OCI-LY1 (cell line): Measurements from ENCODE around the gene ANKRD53.
A peak's percentile ranks its signal among the peaks of the same experiment; 100 is the strongest.
"Not testable (repeated sequence)": the region's sequence is repeated elsewhere in the genome, so short reads cannot be mapped to it uniquely, and the experiment has no call there.

Experiments used
- H2AFZ ChIP-seq: fragments of 200-600 bp; sonication (generic), shearing (Covaris generic); 2 replicates; pipeline ENCODE4 v1.6.0; 2014; ENCODE audit warnings: antibody characterized with exemption, mild to moderate bottlenecking, low read length
- H3F3A ChIP-seq: fragments of 200-600 bp; sonication (generic), shearing (Covaris generic); 2 replicates; pipeline ENCODE4 v1.6.0; 2014; ENCODE audit warnings: mild to moderate bottlenecking, antibody characterized with exemption, low read length, moderate library complexity; ENCODE audit not compliant: insufficient read depth
- H3K27ac ChIP-seq: fragments of 200-600 bp; sonication (generic); 2 replicates; pipeline ENCODE4 v1.5.1; 2014; ENCODE audit warnings: low read length, mixed run types, mild to moderate bottlenecking, low read depth; ENCODE audit not compliant: poor library complexity, severe bottlenecking
- H3K27me3 ChIP-seq: fragments of 200-600 bp; sonication (generic); 2 replicates; pipeline ENCODE4 v1.6.0; 2014; ENCODE audit warnings: antibody characterized with exemption, mild to moderate bottlenecking, low read length, moderate library complexity; ENCODE audit not compliant: insufficient read depth
- H3K36me3 ChIP-seq: fragments of 200-600 bp; sonication (generic); 2 replicates; pipeline ENCODE4 v1.6.1; 2014; ENCODE audit warnings: mild to moderate bottlenecking, antibody characterized with exemption, low read length, moderate library complexity, mixed read lengths; ENCODE audit not compliant: insufficient read depth
- H3K4me1 ChIP-seq: fragments of 200-600 bp; sonication (generic); 2 replicates; pipeline ENCODE4 v1.5.1; 2014; ENCODE audit warnings: mild to moderate bottlenecking, low read length, moderate library complexity; ENCODE audit not compliant: insufficient read depth, severe bottlenecking
- H3K4me2 ChIP-seq: fragments of 200-600 bp; sonication (generic), shearing (Covaris generic); 2 replicates; pipeline ENCODE4 v1.6.1; 2014; ENCODE audit warnings: low read length
- H3K4me3 ChIP-seq: fragments of 200-600 bp; sonication (generic); 2 replicates; pipeline ENCODE4 v1.5.1; 2014; ENCODE audit warnings: low read length, low read depth, mild to moderate bottlenecking, mixed read lengths; ENCODE audit not compliant: poor library complexity, severe bottlenecking
- H3K79me2 ChIP-seq: fragments of 200-600 bp; shearing (Covaris generic); 2 replicates; pipeline ENCODE4 v1.6.1; 2016; ENCODE audit warnings: mixed run types, low read length, mixed read lengths; ENCODE audit not compliant: insufficient read depth
- H3K9ac ChIP-seq: fragments of 200-600 bp; sonication (generic), shearing (Covaris generic); 2 replicates; pipeline ENCODE4 v1.6.1; 2014; ENCODE audit warnings: mild to moderate bottlenecking, low read length, mixed read lengths
- H3K9me2 ChIP-seq: fragments of 200-600 bp; sonication (generic), shearing (Covaris generic); 2 replicates; pipeline ENCODE4 v1.6.1; 2014; ENCODE audit warnings: low read depth, mild to moderate bottlenecking, low read length, mixed read lengths
- H3K9me3 ChIP-seq: fragments of 200-600 bp; shearing (Covaris generic); 2 replicates; pipeline ENCODE4 v1.6.1; 2014; ENCODE audit warnings: low read length, mixed read lengths
- H4K20me1 ChIP-seq: fragments of 200-600 bp; sonication (generic), shearing (Covaris generic); 2 replicates; pipeline ENCODE4 v1.6.0; 2016; ENCODE audit warnings: mild to moderate bottlenecking, low read length; ENCODE audit not compliant: insufficient read depth
- CTCF ChIP-seq: fragments of 200-600 bp; sonication (generic), shearing (Covaris generic); IDR thresholded peaks from 2 replicates; pipeline ENCODE4 v1.5.1; 2017; ENCODE audit warnings: mild to moderate bottlenecking, antibody characterized with exemption, low read length, moderate library complexity, mixed read lengths
- EZH2 ChIP-seq: fragments of 200-600 bp; sonication (generic), shearing (Covaris generic); IDR thresholded peaks from 2 replicates; pipeline ENCODE4 v1.8.0; 2017; ENCODE audit warnings: borderline replicate concordance, mixed run types, mild to moderate bottlenecking, antibody characterized with exemption, low read length, moderate library complexity, mixed read lengths

The ANKRD53 gene

GRCh38 chr2:70995426-70995729, 16.9 kb downstream of the ANKRD53 start:
- Histone ChIP-seq H3K27me3 (no peaks in the 10 kb centered on the region), H3K27ac (peak overlapping the region; percentile 15), H3F3A (no peaks in the 10 kb centered on the region), H3K4me1 (peaks cover 27% of the 10 kb centered on the region), H3K36me3 (peaks cover 17% of the 10 kb centered on the region; the same call in 1 of the 2 replicates), H3K9ac (peak overlapping the region; percentile 81), H3K79me2 (peaks cover 9% of the 10 kb centered on the region), H4K20me1 (no peaks in the 10 kb centered on the region), H3K9me3 (no peaks in the 10 kb centered on the region), H2AFZ (peak overlapping the region; percentile 49), H3K4me3 (peak overlapping the region; percentile 100), H3K4me2 (peak overlapping the region; percentile 96), H3K9me2 (no peaks in the 10 kb centered on the region)
- TF ChIP-seq CTCF (peak; percentile 53), EZH2 (no peak)

- H3K4me1 ChIP-seq: peaks cover 27% of the 10 kb centered on the region
- H2AFZ ChIP-seq, H4K20me1 ChIP-seq, H3K27ac ChIP-seq, H3K27me3 ChIP-seq, H3K9me3 ChIP-seq, H3K4me3 ChIP-seq, H3K36me3 ChIP-seq, H3K9me2 ChIP-seq, H3F3A ChIP-seq, H3K4me2 ChIP-seq, H3K9ac ChIP-seq, H3K79me2 ChIP-seq: not testable (repeated sequence)
Observed at GRCh38 chr2:70998885-70999284, 20.5 kb downstream of the ANKRD53 start.

- no peak overlapping the region for H3K4me3 ChIP-seq
- no peaks in the 10 kb centered on the region for H3K27me3 ChIP-seq
- no peaks in the 10 kb centered on the region for H3K36me3 ChIP-seq
- H3K9ac ChIP-seq: no peak overlapping the region
- no peak overlapping the region for H2AFZ ChIP-seq
- H3K27ac ChIP-seq: no peak overlapping the region
- peaks cover 24% of the 10 kb centered on the region for H3K4me1 ChIP-seq
- H4K20me1 ChIP-seq: no peaks in the 10 kb centered on the region
- H3F3A ChIP-seq: no peaks in the 10 kb centered on the region
- peaks cover 1% of the 10 kb centered on the region; the same call in 1 of the 2 replicates for H3K79me2 ChIP-seq
- TF ChIP-seq CTCF (no peak), EZH2 (no peak)
- no peaks in the 10 kb centered on the region for H3K9me2 ChIP-seq
- no peaks in the 10 kb centered on the region for H3K9me3 ChIP-seq
- H3K4me2 ChIP-seq: no peak overlapping the region
Observed at GRCh38 chr2:70999362-70999761, 20.9 kb downstream of the ANKRD53 start.

- not testable (repeated sequence) for H3K27ac ChIP-seq, H3K9me3 ChIP-seq, H3K9ac ChIP-seq, H3K27me3 ChIP-seq, H3K4me3 ChIP-seq, H3K36me3 ChIP-seq, H3F3A ChIP-seq, H3K4me2 ChIP-seq, H3K9me2 ChIP-seq, H4K20me1 ChIP-seq, H3K79me2 ChIP-seq, H2AFZ ChIP-seq
- H3K4me1 ChIP-seq: peaks cover 24% of the 10 kb centered on the region
Observed at GRCh38 chr2:70999931-71000330, 21.5 kb downstream of the ANKRD53 start.
